ENCODE data around the gene BRD3. TPM values are rescaled to one million over a fixed set of nuclear protein-coding genes. Genes with fewer than 3 reads are reported as not detected.
"Not testable (repeated sequence)": the region's sequence is repeated elsewhere in the genome, so short reads cannot be mapped to it uniquely, and the experiment has no call there.

Gene BRD3
- total and polyA plus RNA-seq, 12 donors = 5.7 to 34.4 (median 28.9) TPM

- WGBS, 2 donors = 0 to 56% methylated on average over 1 of the region's 1 CpG
- Histone ChIP-seq H3K9me3 (peaks cover 0 to 45% (median 16%) of the 10 kb centered on the region in 11 donors), H3K4me3 (no peak overlapping the region), H3K27ac (no peak overlapping the region), H3K27me3 (peaks cover 0 to 7% (median 0%) of the 10 kb centered on the region in 7 donors), H3K36me3 (no peaks in the 10 kb centered on the region), H3K4me1 (no peaks in the 10 kb centered on the region)
- TF ChIP-seq, protein P1, sequence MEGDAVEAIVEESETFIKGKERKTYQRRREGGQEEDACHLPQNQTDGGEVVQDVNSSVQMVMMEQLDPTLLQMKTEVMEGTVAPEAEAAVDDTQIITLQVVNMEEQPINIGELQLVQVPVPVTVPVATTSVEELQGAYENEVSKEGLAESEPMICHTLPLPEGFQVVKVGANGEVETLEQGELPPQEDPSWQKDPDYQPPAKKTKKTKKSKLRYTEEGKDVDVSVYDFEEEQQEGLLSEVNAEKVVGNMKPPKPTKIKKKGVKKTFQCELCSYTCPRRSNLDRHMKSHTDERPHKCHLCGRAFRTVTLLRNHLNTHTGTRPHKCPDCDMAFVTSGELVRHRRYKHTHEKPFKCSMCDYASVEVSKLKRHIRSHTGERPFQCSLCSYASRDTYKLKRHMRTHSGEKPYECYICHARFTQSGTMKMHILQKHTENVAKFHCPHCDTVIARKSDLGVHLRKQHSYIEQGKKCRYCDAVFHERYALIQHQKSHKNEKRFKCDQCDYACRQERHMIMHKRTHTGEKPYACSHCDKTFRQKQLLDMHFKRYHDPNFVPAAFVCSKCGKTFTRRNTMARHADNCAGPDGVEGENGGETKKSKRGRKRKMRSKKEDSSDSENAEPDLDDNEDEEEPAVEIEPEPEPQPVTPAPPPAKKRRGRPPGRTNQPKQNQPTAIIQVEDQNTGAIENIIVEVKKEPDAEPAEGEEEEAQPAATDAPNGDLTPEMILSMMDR (IDR thresholded peaks at IDR 0.05) = no peak
- ATAC-seq (no peak), DNase-seq (no peak)
- intact Hi-C loops (cut with DNase I) = no loop called here
Measured at GRCh38 chr9:134076644-134077043, 8.8 kb upstream of the BRD3 start.

- peaks cover 0 to 44% (median 16%) of the 10 kb centered on the region in 11 donors for H3K9me3 ChIP-seq
- intact Hi-C loops (cut with DNase I); DNase-seq; H3K36me3 ChIP-seq; H3K27ac ChIP-seq; H3K4me3 ChIP-seq; H3K4me1 ChIP-seq; ATAC-seq; H3K27me3 ChIP-seq: not testable (repeated sequence)
- WGBS, 2 donors = 84 to 89% methylated on average over 26 to 31 of the region's 31 CpGs
Measured at GRCh38 chr9:134075689-134076088, 7.9 kb upstream of the BRD3 start.

DNA sequence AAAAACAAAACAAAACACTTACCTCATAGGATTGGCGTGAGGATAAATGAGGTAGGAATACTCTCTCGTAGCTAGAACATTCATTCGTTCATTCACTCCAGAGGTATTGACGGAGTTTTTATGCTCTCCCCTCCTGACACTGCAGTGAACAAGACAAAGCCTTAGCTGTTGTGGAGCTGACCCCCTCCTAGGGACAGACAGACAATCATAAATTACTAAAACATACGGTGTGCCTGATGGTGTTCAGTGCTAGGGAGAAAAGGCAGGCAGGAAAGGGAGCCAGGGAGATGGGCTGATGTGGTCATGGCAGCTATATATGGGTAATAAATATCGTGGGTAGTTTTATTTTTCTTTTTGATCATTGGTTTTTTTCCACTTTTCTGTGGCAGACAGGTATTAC is 5.7 kb upstream of the BRD3 start:
- no peak for DNase-seq
- peaks cover 0 to 14% (median 0%) of the 10 kb centered on the region in 7 donors for H3K27me3 ChIP-seq
- H3K4me3 ChIP-seq = no peak overlapping the region
- intact Hi-C loops (cut with DNase I) = no loop called here
- peaks cover 0 to 22% (median 6%) of the 10 kb centered on the region in 11 donors for H3K9me3 ChIP-seq
- peaks cover 0 to 7% (median 0%) of the 10 kb centered on the region in 9 donors for H3K4me1 ChIP-seq
- WGBS, 2 donors = 71 to 73% methylated on average over 6 of the region's 6 CpGs
- ATAC-seq = no peak
- H3K27ac ChIP-seq = no peak overlapping the region
- TF ChIP-seq, protein P1 (IDR thresholded peaks at IDR 0.05) = no peak
- no peaks in the 10 kb centered on the region for H3K36me3 ChIP-seq

DNA sequence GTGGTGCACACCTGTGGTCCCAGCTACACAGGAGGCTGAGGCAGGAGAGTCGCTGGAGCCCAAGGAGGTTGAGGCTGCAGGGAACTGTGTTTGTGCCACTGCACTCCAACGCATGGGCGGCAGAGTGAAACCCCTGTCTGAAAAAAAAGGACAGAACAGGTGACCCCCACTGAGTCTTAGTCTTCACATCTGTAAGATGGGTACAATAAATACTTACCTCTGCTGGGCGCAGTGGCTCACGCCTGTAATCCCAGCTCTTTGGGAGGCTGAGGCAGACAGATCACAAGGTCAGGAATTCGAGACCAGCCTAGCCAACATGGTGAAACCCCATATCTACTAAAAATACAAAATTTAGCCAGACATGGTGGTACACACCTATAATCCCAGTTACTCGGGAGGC is 4.9 kb upstream of the BRD3 start:
- H3K4me1 ChIP-seq; H3K36me3 ChIP-seq; DNase-seq; H3K4me3 ChIP-seq; H3K27ac ChIP-seq; intact Hi-C loops (cut with DNase I); ATAC-seq: not testable (repeated sequence)
- H3K9me3 ChIP-seq = peaks cover 0 to 17% (median 6%) of the 10 kb centered on the region in 11 donors
- 83 to 89% methylated on average over 7 of the region's 7 CpGs for WGBS, 2 donors
- H3K27me3 ChIP-seq = peaks cover 0 to 14% (median 0%) of the 10 kb centered on the region in 7 donors

DNA sequence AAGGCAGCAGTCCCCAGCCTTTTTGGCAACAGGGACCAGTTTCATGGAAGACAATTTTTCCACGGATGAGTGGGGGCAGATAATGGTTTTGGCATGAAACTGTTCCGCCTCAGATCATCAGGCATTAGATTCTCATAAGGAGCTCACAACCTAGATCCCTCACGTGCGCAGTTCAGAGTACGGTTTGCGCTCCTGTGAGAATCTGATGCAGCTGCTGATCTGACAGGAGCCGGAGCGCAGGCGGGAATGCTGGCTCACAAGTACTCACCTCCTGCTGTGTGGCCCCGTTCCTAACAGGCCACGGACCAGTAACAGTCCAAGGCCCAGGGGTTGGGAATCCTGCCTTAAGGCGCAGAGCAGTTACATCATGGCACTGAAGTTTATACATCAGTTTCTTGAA is 3.3 kb upstream of the BRD3 start:
- H3K9me3 ChIP-seq = peaks cover 0 to 1% (median 0%) of the 10 kb centered on the region in 11 donors
- peaks cover 0 to 14% (median 0%) of the 10 kb centered on the region in 7 donors for H3K27me3 ChIP-seq
- no peak overlapping the region for H3K27ac ChIP-seq
- H3K36me3 ChIP-seq = no peaks in the 10 kb centered on the region
- H3K4me1 ChIP-seq = peaks cover 0 to 16% (median 7%) of the 10 kb centered on the region in 9 donors
- no peak overlapping the region for H3K4me3 ChIP-seq
- TF ChIP-seq, protein P1 (IDR thresholded peaks at IDR 0.05) = no peak
- 89 to 95% methylated on average over 12 of the region's 12 CpGs for whole genome bisulfite sequencing, 2 donors
- intact Hi-C loops (cut with DNase I) = no loop called here
- ATAC-seq (no peak), DNase-seq (no peak)
